Activated CD8-positive, alpha-beta memory T cell treated with anti-CD3 and anti-CD28 coated beads, Interleukin-2, amount 50 U/mL, for 24 hours (primary cell): ENCODE results near the gene EID2.
A peak's percentile ranks its signal among the peaks of the same experiment; 100 is the strongest.

Experiments
- DNase-seq: peaks from one replicate; pipeline ENCODE4 v3.0.0-alpha.2; 2020; ENCODE audit errors: extremely low read depth

EID2 gene, protein sequence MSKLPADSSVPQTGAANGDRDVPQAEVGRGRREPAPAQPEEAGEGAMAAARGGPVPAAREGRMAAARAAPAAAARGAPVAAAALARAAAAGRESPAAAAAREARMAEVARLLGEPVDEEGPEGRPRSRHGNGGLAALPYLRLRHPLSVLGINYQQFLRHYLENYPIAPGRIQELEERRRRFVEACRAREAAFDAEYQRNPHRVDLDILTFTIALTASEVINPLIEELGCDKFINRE

GRCh38 chr19:39539518-39540332, at the start of gene EID2:
EID2 (minus strand) TSS chr19:39540161; CDS start chr19:39540079, 82 bp downstream.
- peak; percentile 92 for DNase-seq

GRCh38 chr19:39588066-39588465, 48.1 kb upstream of the EID2 start:
- DNase-seq, result no peak

DNA sequence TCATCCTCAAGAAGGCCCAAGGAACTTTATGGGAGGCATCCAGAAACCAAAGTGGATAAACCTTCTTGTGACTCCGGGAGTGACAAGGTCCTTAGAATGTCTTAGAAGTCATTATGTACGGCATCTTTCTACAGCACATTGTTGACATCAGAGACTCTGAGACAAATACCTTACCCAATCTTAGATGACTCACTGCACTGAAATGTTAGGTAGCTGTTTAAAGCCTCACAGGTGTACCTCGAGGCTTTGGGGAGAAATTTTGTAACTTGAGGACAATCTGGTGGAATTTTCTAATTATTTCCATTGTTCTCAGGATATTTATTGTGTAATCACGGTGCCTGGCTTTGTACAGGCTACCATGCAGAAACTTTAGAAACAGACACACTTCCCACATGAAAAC, 47.5 kb upstream of the EID2 start:
- no peak for DNase-seq

- DNase-seq, result no peak
Measured at GRCh38 chr19:39582891-39583625, 43.1 kb upstream of the EID2 start.

DNA sequence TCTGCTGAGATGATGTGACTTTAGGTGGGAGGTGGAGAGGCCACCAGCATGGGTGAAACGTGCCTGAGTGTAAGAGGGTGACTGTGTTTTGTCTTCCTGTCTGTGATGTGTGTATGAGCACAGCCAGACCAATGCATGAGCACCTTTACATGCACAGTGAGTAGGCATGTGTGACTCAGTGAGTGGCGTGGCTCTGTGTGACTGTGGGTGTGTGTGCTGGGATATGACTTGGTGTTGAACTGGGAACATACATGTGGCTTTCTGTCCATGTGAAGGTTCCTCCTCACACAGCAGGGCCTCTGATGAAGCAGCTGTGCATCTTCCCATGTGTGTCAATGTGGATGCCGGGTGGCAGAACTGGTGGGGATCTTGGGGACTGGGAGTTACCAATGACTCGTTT, 42.5 kb upstream of the EID2 start:
- no peak for DNase-seq

DNA sequence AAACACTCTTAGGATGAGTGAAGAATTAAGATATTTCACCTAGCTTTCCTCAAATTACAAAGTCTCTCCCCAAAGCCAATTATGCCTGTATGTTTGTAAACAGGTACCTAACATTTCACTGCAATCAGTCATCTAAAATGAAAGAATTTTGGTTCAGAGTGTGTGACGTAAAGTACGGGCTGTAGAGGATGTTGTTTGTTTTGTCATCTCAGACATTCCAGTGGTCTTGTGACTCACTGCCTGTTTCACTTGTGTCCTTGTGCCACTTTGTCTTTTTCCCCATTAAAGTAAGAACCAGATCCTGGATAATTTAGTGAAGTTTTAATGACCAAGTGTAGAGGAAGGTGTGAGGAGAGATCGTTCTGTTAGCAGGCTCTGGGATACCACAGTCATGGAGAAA, 28.6 kb upstream of the EID2 start:
- no peak for DNase-seq

DNA sequence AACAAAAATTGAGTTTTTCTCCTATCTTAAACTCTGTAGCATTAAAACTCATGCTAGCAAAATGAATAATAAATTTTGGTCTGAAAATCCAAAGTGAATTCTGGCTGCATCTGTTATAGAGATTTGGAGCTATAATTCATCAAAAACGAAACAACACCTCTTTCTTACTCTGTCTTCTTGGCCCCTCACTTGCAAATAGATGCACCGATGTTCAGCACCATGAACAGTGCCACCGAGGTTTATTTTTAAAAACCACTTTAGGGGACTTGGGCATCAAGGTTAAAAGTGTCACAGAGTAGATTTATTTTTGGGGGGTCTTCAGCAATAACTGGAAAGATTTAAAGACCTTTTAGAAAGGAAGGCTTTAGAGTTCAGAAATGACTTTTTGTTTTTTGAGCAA, 26.1 kb upstream of the EID2 start:
- DNase-seq, result no peak

GRCh38 chr19:39563408-39563807, 23.4 kb upstream of the EID2 start:
- no peak for DNase-seq

DNA sequence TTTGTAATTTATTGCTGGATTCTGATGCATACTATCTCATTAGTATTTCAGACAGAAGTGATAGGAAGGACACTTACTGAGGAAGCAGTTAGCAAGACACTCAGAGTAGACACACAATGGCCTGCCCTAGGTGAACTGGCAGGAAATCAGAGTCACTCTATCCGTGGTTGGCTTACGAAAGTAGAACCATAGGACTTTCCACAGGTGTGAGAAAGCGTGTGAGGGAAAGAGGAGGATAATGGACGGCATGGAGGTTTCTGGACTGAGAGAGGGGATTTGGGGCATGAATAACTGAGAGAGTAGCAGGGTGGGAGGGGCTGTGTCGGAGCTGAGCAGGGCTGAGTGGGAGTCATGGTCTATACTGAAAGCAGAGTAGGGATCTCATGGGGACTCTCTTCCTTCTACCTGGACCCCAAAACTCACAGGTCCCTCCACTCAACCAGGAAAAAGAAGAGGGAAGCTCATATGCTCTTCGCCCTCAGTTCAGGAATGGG, 18.7 kb upstream of the EID2 start:
- no peak for DNase-seq

GRCh38 chr19:39557811-39558623, 18.1 kb upstream of the EID2 start:
- no peak for DNase-seq

DNA sequence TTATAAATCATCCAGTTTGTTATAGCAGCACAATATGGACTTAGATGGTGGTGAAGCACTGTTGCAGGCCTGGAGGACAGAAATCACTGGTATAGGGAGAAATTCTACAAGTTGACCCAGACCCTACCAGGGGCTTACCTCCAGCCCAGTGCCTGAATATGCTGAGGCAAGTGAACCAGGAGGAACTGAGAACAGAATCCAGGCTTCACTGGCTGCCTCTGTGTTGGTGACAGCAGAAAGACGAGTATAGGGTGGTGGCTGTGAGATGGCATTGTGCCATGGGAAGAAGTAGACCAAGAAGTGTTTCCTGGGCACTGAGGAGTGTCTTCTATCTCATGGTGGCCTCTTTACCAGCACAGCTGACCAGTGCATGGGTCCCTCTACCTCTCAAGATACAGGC, 15.9 kb upstream of the EID2 start:
- DNase-seq, result no peak

DNA sequence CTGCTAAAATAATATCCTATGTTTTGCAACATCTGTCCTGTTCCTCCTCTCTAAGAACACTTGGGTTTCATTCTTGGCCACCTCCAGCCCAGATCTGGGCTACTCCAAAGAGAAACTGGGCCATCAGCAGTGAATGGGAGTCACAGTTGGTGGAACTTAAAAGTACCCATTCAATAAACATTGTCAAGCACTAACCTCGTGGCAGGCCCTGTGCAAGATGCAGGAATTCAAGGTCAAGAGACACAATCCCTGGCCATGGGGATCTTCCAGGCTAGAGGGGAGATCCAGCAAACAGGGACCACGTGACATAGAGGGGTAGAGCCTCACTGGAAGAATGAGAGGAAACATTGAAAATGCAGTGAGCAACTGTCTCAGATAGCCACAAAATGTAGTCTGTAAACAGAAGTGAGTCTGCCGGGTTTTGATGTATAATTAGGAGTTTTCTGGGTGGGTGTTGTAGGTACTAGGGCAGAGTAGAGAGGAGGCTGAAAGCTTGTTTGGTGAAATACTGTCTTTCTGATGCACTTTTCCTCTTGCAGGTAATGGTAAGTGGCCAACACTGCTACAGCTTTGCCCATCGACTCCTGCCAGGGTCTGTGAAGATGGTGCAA, 14.8 kb upstream of the EID2 start:
- no peak for DNase-seq

GRCh38 chr19:39553082-39553652, 13.2 kb upstream of the EID2 start:
- no peak for DNase-seq

DNA sequence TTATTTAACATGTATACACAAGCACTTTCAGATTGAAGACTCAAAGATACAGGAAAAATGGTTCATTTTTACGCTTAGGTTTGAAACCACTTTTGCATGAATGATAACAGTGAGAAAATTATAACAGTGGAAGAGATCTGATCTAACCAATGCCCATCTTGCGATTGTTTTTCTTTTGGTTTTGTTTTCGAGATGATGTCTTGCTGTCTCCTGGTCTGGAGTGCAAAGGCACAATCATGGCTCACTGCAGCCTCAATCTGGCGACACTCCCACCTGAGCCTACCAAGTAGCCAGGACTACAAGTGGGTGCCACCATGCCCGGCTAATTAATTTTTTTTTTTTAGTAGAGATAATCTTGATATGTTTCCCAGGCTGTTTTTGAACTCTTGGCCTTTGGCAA, 10.2 kb upstream of the EID2 start:
- no peak for DNase-seq

GRCh38 chr19:39546599-39546998, 6.6 kb upstream of the EID2 start:
- no peak for DNase-seq

GRCh38 chr19:39544911-39545310, 5.0 kb upstream of the EID2 start:
- DNase-seq, result no peak

- DNase-seq, result no peak
Measured at GRCh38 chr19:39544226-39544903, 4.4 kb upstream of the EID2 start.

GRCh38 chr19:39543477-39543857, 3.5 kb upstream of the EID2 start:
- no peak for DNase-seq

- DNase-seq, result no peak
Measured at GRCh38 chr19:39542206-39542605, 2.2 kb upstream of the EID2 start.

DNA sequence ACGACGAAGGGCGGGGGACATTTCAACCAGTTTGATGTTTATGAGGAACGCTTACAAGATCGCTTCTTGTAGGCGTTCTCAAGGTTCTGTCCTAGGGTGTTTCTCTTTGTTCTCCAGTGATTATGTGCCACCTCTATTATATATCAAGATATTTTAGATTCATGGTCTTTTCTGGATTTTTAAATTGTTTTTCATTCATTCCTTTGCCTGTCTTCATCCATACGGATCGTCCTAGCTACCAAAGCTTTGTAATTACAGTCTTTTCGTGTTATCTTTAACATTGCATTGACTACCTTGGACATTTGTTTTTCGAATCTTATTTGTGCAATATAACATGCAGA, 342 bp upstream of the EID2 start:
- no peak for DNase-seq

DNA sequence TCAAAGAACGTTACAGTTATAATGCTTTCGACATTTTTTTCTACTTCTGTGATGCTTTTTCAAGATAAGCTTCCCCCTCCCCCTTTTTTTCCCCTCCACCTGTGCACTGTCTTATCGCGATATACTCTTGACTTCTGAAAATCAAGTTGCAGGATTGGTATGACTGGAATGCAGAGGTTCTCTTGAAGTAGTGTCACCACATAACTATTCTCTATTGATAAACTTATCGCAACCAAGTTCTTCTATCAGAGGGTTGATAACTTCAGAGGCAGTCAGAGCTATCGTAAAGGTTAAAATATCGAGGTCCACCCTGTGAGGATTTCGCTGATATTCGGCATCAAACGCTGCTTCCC, 820 bp downstream of the EID2 start:
- no peak for DNase-seq
